HG03066 (cell line): ENCODE measurements around the gene SFR1.
"Not testable (repeated sequence)": the region's sequence is repeated elsewhere in the genome, so short reads cannot be mapped to it uniquely, and the experiment has no call there.

Experiments
- ATAC-seq: cut with Tn5 transposase; IDR thresholded peaks from one replicate; pipeline ENCODE4 v1.9.1; 2021; ENCODE audit warnings: low read depth; ENCODE audit not compliant: unreplicated experiment

SFR1 gene

DNA sequence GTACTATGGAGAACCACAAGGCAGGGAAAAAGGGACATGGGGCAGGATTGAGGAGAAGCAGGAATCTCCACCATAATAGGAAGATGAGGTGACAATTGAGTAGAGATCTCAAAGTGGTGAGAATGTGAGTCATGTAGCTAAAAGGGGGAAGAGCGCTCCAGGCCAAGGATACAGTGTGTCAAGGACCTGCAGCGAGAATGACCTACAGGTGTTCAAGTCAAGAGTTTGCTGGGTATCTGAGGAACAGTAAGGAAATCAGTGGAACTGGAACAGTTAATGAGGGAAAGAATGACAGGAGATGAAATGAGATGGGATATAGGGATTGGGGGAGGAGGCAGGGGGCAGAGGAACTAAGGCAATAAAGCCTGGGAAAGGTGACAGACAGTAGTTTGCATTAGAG lies 33.6 kb downstream of the SFR1 start:
- no peak for ATAC-seq

GRCh38 chr10:104170610-104171254 lies 48.8 kb downstream of the SFR1 start:
- ATAC-seq = no peak

DNA sequence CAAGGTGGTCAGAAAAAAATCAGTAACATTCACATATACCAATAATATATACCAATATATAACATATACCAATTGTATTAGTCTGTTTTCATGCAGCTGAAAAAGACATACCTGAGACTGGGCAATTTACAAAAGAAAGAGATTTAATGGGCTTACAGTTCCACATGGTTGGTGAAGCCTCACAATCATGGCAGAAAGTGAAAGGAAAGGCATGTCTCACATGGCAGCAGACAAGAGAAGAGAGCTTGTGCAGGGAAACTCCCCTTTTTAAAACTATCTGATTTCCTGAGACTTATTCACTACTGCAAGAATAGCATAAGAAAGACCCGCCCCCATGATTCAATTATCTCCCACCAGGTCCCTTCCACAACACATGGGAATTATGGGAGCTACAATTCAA lies 52.2 kb downstream of the SFR1 start:
- ATAC-seq = not testable (repeated sequence)
